ENCODE results near the gene FCN3.

DNA sequence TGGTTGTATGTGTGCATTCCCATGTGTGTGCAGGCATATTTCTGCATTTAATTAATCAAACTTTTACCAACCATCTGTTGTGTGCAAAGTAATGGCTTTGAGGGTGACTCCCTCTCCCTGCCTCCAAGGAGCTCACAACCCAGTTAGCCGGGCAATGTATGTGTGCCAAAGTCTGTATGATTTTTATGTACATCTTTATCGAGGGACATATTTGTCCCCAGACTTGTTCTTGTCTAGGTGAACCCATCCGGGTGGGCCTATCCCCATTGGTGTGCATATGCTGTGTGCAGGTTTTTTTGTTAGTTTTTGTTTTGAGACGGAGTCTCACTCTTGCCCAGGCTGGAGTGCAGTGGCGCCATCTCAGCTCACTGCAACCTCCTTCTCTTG is 31.0 kb downstream of the FCN3 start:
- no peak for TF ChIP-seq CTCF (IDR thresholded peaks at IDR 0.05 in 4 of 5, conservative IDR thresholded peaks at IDR 0.05 in 1 of 5)
- TF ChIP-seq POLR2A (IDR thresholded peaks at IDR 0.05) = no peak

Data from gastrocnemius medialis (tissue), 4 donors.